Caco-2 (cell line): Measurements from ENCODE around the gene NDFIP2. TPM values are rescaled to one million over a fixed set of nuclear protein-coding genes. Genes with fewer than 3 reads are reported as not detected.

Source experiments
- BruUV-seq: library from RNA; stranded (reverse); fragments of 400-500 nt; replicated peaks from 2 replicates; lab custom pipeline; 2021; lab: Mats Ljungman, UMichigan
- CTCF ChIA-PET: fragments of 300-600 bp; sonication (Branson Sonifier 250); formaldehyde crosslinking; loops from one replicate; lab custom pipeline; 2022; ENCODE audit warnings: antibody characterized with exemption; lab: Charles Lee
- POLR2A ChIA-PET: fragments of 300-600 bp; sonication (Branson Sonifier 250); formaldehyde crosslinking; loops from one replicate; lab custom pipeline; 2022; ENCODE audit warnings: antibody characterized with exemption; lab: Charles Lee
- DNase-seq, 2 experiments: peaks; one replicate each; pipeline versions ENCODE4 v3.0.0 to v3.0.0-alpha.2; 2020 to 2022
- H3K27me3 ChIP-seq: replicated peaks from 2 replicates; pipeline ENCODE4 v1.6.0; 2011; ENCODE audit warnings: low read length; ENCODE audit not compliant: control insufficient read depth, insufficient read depth
- H3K36me3 ChIP-seq: 2 replicates; pipeline ENCODE4 v1.5.1; 2011; ENCODE audit warnings: low read length; ENCODE audit not compliant: control insufficient read depth, insufficient read depth
- H3K4me1 ChIP-seq: fragments of 250-450 bp; sonication (Bioruptor Pico); 2 replicates; pipeline ENCODE4 v1.5.1; 2020; ENCODE audit warnings: mild to moderate bottlenecking
- H3K4me3 ChIP-seq: 2 replicates; pipeline ENCODE4 v1.5.1; 2011; ENCODE audit warnings: low read depth, mild to moderate bottlenecking, control low read depth, low read length
- H3K9me3 ChIP-seq: fragments of 250-450 bp; sonication (Bioruptor Pico); 2 replicates; pipeline ENCODE4 v1.5.1; 2020; ENCODE audit warnings: mild to moderate bottlenecking, moderate library complexity
- H3K27ac Mint-ChIP-seq: one replicate; pipeline ENCODE4 v1.8.0; 2022; ENCODE audit warnings: mixed read lengths; ENCODE audit not compliant: unreplicated experiment
- H3K27me3 Mint-ChIP-seq: one replicate; pipeline ENCODE4 v1.8.0; 2022; ENCODE audit warnings: mixed read lengths; ENCODE audit not compliant: insufficient read depth, unreplicated experiment
- H3K36me3 Mint-ChIP-seq: one replicate; pipeline ENCODE4 v1.8.0; 2022; ENCODE audit warnings: mild to moderate bottlenecking, mixed read lengths; ENCODE audit not compliant: insufficient read depth, unreplicated experiment
- H3K4me1 Mint-ChIP-seq: one replicate; pipeline ENCODE4 v1.8.0; 2022; ENCODE audit warnings: low read depth, mixed read lengths; ENCODE audit not compliant: unreplicated experiment
- H3K4me3 Mint-ChIP-seq: one replicate; pipeline ENCODE4 v1.8.0; 2022; ENCODE audit warnings: mild to moderate bottlenecking, moderate library complexity, mixed read lengths; ENCODE audit not compliant: unreplicated experiment
- H3K9me3 Mint-ChIP-seq: one replicate; pipeline ENCODE4 v1.8.0; 2022; ENCODE audit warnings: mixed read lengths; ENCODE audit not compliant: unreplicated experiment
- CTCF ChIP-seq, 2 experiments: fragments of 200-600 bp in 1 of 2; IDR thresholded peaks; 1 replicate in 1 of 2; 2 replicates in 1 of 2; pipeline versions ENCODE4 v1.5.1 to v1.8.0; 2011 to 2022; ENCODE audit warnings: antibody characterized with exemption in 1 of 2, control low read depth in 1 of 2, inconsistent platforms in 1 of 2, low read depth in 1 of 2, low read length in 1 of 2, mild to moderate bottlenecking in 1 of 2, moderate library complexity in 1 of 2; ENCODE audit not compliant: insufficient read depth in 1 of 2, severe bottlenecking in 1 of 2, unreplicated experiment in 1 of 2
- intact Hi-C: fragments of 100-400 bp; cut with micrococcal nuclease; formaldehyde crosslinking; loops from one replicate; pipeline ENCODE4 v1.10.0; 2022; ENCODE audit not compliant: unreplicated experiment
- total RNA-seq: library from RNA; stranded (reverse); gene quantifications from 2 replicates; pipeline ENCODE4 v1.2.3, GENCODE V29; 2022

Gene NDFIP2
- total RNA-seq, 1 experiment from 2014 or later = 61.2 TPM

GRCh38 chr13:79458436-79458835 lies 22.5 kb upstream of the NDFIP2 start:
- no peak for TF ChIP-seq CTCF (IDR thresholded peaks at IDR 0.05; ENCODE audit: insufficient read depth in 1 of 2, low read depth in 1 of 2, low read length in 1 of 2, severe bottlenecking in 1 of 2, unreplicated experiment in 1 of 2)
- ChIA-PET CTCF (interaction anchor here (2.4 kb wide), 1 partner anchor 34 kb away, joined by 6 read pairs; no protein-coding TSS in a partner anchor), POLR2A (no interaction called here)
- Mint-ChIP-seq H3K36me3 (no peaks in the 10 kb centered on the region), H3K4me1 (peaks cover 12% of the 10 kb centered on the region), H3K27me3 (no peaks in the 10 kb centered on the region), H3K9me3 (no peaks in the 10 kb centered on the region), H3K4me3 (no peak overlapping the region), H3K27ac (no peak overlapping the region)
- intact Hi-C loops = no loop called here
- Histone ChIP-seq H3K27me3 (no peaks in the 10 kb centered on the region), H3K36me3 (no peaks in the 10 kb centered on the region), H3K9me3 (no peaks in the 10 kb centered on the region), H3K4me1 (peaks cover 21% of the 10 kb centered on the region), H3K4me3 (no peak overlapping the region)
- BruUV-seq = no TSS peak
- DNase-seq = no peak

DNA sequence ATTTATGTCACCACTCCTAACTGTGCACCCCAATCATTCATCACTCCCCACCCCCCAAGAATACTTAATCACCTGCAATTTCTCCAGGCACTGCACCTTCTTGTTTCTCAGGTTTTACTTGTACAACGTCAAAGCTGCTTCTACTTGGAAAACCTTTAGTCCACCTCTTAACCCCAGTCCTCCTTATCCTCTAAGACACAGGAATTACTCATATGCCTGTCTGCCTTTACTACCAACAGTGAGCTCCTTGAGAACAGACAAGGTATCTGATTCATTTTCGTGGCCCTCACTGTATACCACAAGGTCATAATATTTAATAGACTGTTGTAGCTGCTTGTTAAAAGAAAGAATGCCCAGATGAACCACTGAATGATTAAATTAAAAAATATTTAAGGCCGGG lies 21.0 kb upstream of the NDFIP2 start:
- peaks cover 6% of the 10 kb centered on the region for H3K4me1 Mint-ChIP-seq
- intact Hi-C loops = no loop called here
- Histone ChIP-seq H3K36me3 (no peaks in the 10 kb centered on the region), H3K27me3 (no peaks in the 10 kb centered on the region), H3K4me3 (no peak overlapping the region), H3K4me1 (peaks cover 17% of the 10 kb centered on the region), H3K9me3 (no peaks in the 10 kb centered on the region)
- no peaks in the 10 kb centered on the region for H3K36me3 Mint-ChIP-seq
- no peak for DNase-seq
- CTCF ChIA-PET = no interaction called here
- no peaks in the 10 kb centered on the region for H3K27me3 Mint-ChIP-seq
- BruUV-seq = no TSS peak
- POLR2A ChIA-PET = interaction anchor here (0.7 kb wide), 1 partner anchor 21 kb away, joined by 5 read pairs; the partner anchor contains the start of gene NDFIP2
- H3K9me3 Mint-ChIP-seq = no peaks in the 10 kb centered on the region
- H3K27ac Mint-ChIP-seq = peak overlapping the region; percentile 1
- no peak overlapping the region for H3K4me3 Mint-ChIP-seq
- TF ChIP-seq CTCF (IDR thresholded peaks at IDR 0.05; ENCODE audit: insufficient read depth in 1 of 2, low read depth in 1 of 2, low read length in 1 of 2, severe bottlenecking in 1 of 2, unreplicated experiment in 1 of 2) = no peak

- no peaks in the 10 kb centered on the region for H3K36me3 Mint-ChIP-seq
- H3K4me3 ChIP-seq = no peak overlapping the region
- intact Hi-C loops = no loop called here
- no peak for DNase-seq
- no peaks in the 10 kb centered on the region for H3K9me3 ChIP-seq
- H3K4me3 Mint-ChIP-seq = no peak overlapping the region
- no peaks in the 10 kb centered on the region for H3K27me3 Mint-ChIP-seq
- H3K4me1 ChIP-seq = peaks cover 17% of the 10 kb centered on the region
- H3K4me1 Mint-ChIP-seq = no peaks in the 10 kb centered on the region
- H3K27ac Mint-ChIP-seq = no peak overlapping the region
- CTCF ChIA-PET = no interaction called here
- no peaks in the 10 kb centered on the region for H3K36me3 ChIP-seq
- H3K9me3 Mint-ChIP-seq = no peaks in the 10 kb centered on the region
- TF ChIP-seq CTCF (IDR thresholded peaks at IDR 0.05; ENCODE audit: insufficient read depth in 1 of 2, low read depth in 1 of 2, low read length in 1 of 2, severe bottlenecking in 1 of 2, unreplicated experiment in 1 of 2) = no peak
- POLR2A ChIA-PET = interaction anchor here (0.5 kb wide), 1 partner anchor 19 kb away, joined by 7 read pairs; no protein-coding TSS in a partner anchor
- no TSS peak for BruUV-seq
- H3K27me3 ChIP-seq = no peaks in the 10 kb centered on the region
Measured at GRCh38 chr13:79462895-79463294, 18.1 kb upstream of the NDFIP2 start.
